ENCODE results near the gene SETD4.

Gene SETD4

GRCh38 chr21:36044056-36044455 is 16.3 kb downstream of the SETD4 start:
- no peak for DNase-seq

- no peak for DNase-seq
These were observed 18.4 kb downstream of the SETD4 start for GRCh38 chr21:36041910-36042309.

- DNase-seq: no peak
These were observed 19.9 kb downstream of the SETD4 start for GRCh38 chr21:36040389-36040788.

GRCh38 chr21:36039861-36040260 is 20.5 kb downstream of the SETD4 start:
- no peak for DNase-seq

GRCh38 chr21:36038701-36039497 is 21.4 kb downstream of the SETD4 start:
- no peak for DNase-seq

- DNase-seq: no peak
These were observed 24.9 kb downstream of the SETD4 start for GRCh38 chr21:36035381-36035791.

GRCh38 chr21:36034211-36034913 is 26.0 kb downstream of the SETD4 start:
- no peak for DNase-seq

GRCh38 chr21:36032647-36033406 is 27.5 kb downstream of the SETD4 start:
- no peak for DNase-seq

- DNase-seq: no peak
These were observed 29.6 kb downstream of the SETD4 start for GRCh38 chr21:36030581-36031189.

GRCh38 chr21:36029309-36029708 is 31.0 kb downstream of the SETD4 start:
- DNase-seq: no peak

- peak; percentile 71 for DNase-seq
These were observed 31.9 kb downstream of the SETD4 start for GRCh38 chr21:36028127-36029069.

- DNase-seq: no peak
These were observed 33.0 kb downstream of the SETD4 start for GRCh38 chr21:36027347-36027746.

- DNase-seq: no peak
These were observed 35.5 kb downstream of the SETD4 start for GRCh38 chr21:36024782-36025181.

- DNase-seq: no peak
These were observed 37.2 kb downstream of the SETD4 start for GRCh38 chr21:36023092-36023480.

- no peak for DNase-seq
These were observed 37.8 kb downstream of the SETD4 start for GRCh38 chr21:36022427-36023091.

- DNase-seq: no peak
These were observed 39.0 kb downstream of the SETD4 start for GRCh38 chr21:36021251-36021837.

GRCh38 chr21:36015045-36015444 is 45.3 kb downstream of the SETD4 start:
- DNase-seq: no peak

- DNase-seq: no peak
These were observed 49.5 kb downstream of the SETD4 start for GRCh38 chr21:36010801-36011200.

GRCh38 chr21:36008505-36008904 is 51.8 kb downstream of the SETD4 start:
- no peak for DNase-seq

GRCh38 chr21:36005879-36006400 is 54.4 kb downstream of the SETD4 start:
- no peak for DNase-seq

GRCh38 chr21:36005018-36005417 is 55.3 kb downstream of the SETD4 start:
- DNase-seq: no peak
